ENCODE results near the gene SLC39A11. TPM values are rescaled to one million over a fixed set of nuclear protein-coding genes. Genes with fewer than 3 reads are reported as not detected.
A peak's percentile ranks its signal among the peaks of the same experiment; 100 is the strongest.

SLC39A11 gene
- total RNA-seq, 1 experiment from 2014 or later, result 46.4 TPM

GRCh38 chr17:72618001-72618509, 474.4 kb downstream of the SLC39A11 start (continued):
- TF ChIP-seq, protein P1, sequence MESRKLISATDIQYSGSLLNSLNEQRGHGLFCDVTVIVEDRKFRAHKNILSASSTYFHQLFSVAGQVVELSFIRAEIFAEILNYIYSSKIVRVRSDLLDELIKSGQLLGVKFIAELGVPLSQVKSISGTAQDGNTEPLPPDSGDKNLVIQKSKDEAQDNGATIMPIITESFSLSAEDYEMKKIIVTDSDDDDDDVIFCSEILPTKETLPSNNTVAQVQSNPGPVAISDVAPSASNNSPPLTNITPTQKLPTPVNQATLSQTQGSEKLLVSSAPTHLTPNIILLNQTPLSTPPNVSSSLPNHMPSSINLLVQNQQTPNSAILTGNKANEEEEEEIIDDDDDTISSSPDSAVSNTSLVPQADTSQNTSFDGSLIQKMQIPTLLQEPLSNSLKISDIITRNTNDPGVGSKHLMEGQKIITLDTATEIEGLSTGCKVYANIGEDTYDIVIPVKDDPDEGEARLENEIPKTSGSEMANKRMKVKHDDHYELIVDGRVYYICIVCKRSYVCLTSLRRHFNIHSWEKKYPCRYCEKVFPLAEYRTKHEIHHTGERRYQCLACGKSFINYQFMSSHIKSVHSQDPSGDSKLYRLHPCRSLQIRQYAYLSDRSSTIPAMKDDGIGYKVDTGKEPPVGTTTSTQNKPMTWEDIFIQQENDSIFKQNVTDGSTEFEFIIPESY (IDR thresholded peaks at IDR 0.05; ENCODE audit: extremely low read depth, insufficient replicate concordance, low read length), result no peak
- peak; percentile 98 for TF ChIP-seq MAX (IDR thresholded peaks at IDR 0.05)
- TF ChIP-seq CBX3 (IDR thresholded peaks at IDR 0.05; ENCODE audit: low read depth), result peak; percentile 93; the same call in 1 of the 2 replicates

- Histone ChIP-seq H3K4me2 (ENCODE audit: low read length) (peak overlapping the region; percentile 79), H4K20me1 (ENCODE audit: insufficient read depth) (no peaks in the 10 kb centered on the region), H3K27me3 (ENCODE audit: insufficient read depth, low read length) (no peaks in the 10 kb centered on the region), H3K9ac (ENCODE audit: low read length) (peak overlapping the region; percentile 51), H2AFZ (ENCODE audit: low read depth, low read length, poor library complexity, severe bottlenecking) (no peak overlapping the region), H3K4me1 (ENCODE audit: control insufficient read depth in 1 of 2, insufficient read depth in 2 of 2, low read length in 2 of 2) (peaks cover 50 to 75% of the 10 kb centered on the region in 2 experiments), H3K36me3 (ENCODE audit: control insufficient read depth in 1 of 2, insufficient read depth in 2 of 2, low read length in 2 of 2) (no peaks in the 10 kb centered on the region), H3K79me2 (ENCODE audit: insufficient read depth, low read length) (no peaks in the 10 kb centered on the region), H3K9me3 (ENCODE audit: control insufficient read depth in 1 of 2, insufficient read depth in 1 of 2, low read depth in 1 of 2, low read length in 2 of 2) (no peaks in the 10 kb centered on the region), H3K27ac (ENCODE audit: low read depth, low read length) (no peak overlapping the region; the same call in 1 of the 2 replicates), H3K9me2 (ENCODE audit: insufficient read depth) (no peaks in the 10 kb centered on the region), H3K4me3 (replicated peaks in 1 of 2; ENCODE audit: low read depth in 1 of 2, low read length in 2 of 2) (peak overlapping the region in 1 of 2 experiments; percentile 47; a peak in 2 of 4 replicates)
- ATAC-seq (no peak), DNase-seq (ENCODE audit: low read depth, low spot score) (no peak)
- ChIA-PET RAD21 (ENCODE audit: low non-redundant PET in 1 of 2, low total read pairs in 2 of 2, uncharacterized antibody in 2 of 2, unreplicated experiment in 2 of 2) (interaction anchor here (0.6 to 1.5 kb wide), 6 partner anchors 9 to 60 kb away, joined by 3 to 4 read pairs (median 3); no protein-coding TSS in a partner anchor), POLR2A (interaction anchor here (1.0 to 2.6 kb wide), 3 partner anchors 25 to 29 kb away, joined by 3 to 9 read pairs (median 4); no protein-coding TSS in a partner anchor), CTCF (interaction anchor here (1.6 kb wide), 1 partner anchor 61 kb away, joined by 4 read pairs; no protein-coding TSS in a partner anchor)
- BruUV-seq (replicated peaks), result no TSS peak
- TF ChIP-seq SRF (IDR thresholded peaks at IDR 0.05; ENCODE audit: low read depth), result no peak
- no peak for TF ChIP-seq ZNF274 (IDR thresholded peaks at IDR 0.05; ENCODE audit: low read depth, low read length)
- no peak for TF ChIP-seq JUND (IDR thresholded peaks at IDR 0.05)
- TF ChIP-seq RAD21 (IDR thresholded peaks at IDR 0.05; ENCODE audit: low read depth), result no peak
- TF ChIP-seq REST (IDR thresholded peaks at IDR 0.05; ENCODE audit: low read depth), result no peak
- no peak for TF ChIP-seq CEBPB (IDR thresholded peaks at IDR 0.05; ENCODE audit: low read depth)
- TF ChIP-seq MAX (IDR thresholded peaks at IDR 0.05), result no peak
- no peak for TF ChIP-seq ATF3 (IDR thresholded peaks at IDR 0.05)
- TF ChIP-seq CTCF (IDR thresholded peaks at IDR 0.05 in 2 of 3, conservative IDR thresholded peaks at IDR 0.05 in 1 of 3; ENCODE audit: borderline replicate concordance in 1 of 3, insufficient read depth in 1 of 3, low read depth in 2 of 3, low read length in 2 of 3), result no peak
- no peak for TF ChIP-seq ZFX (IDR thresholded peaks at IDR 0.05)
- no peak for TF ChIP-seq EGR1 (IDR thresholded peaks at IDR 0.05; ENCODE audit: low read depth)
- no peak for TF ChIP-seq CBX3 (IDR thresholded peaks at IDR 0.05; ENCODE audit: low read depth)
- no peak for TF ChIP-seq SP1 (IDR thresholded peaks at IDR 0.05; ENCODE audit: low read depth)
- TF ChIP-seq EZH2phosphoT487 (IDR thresholded peaks at IDR 0.05; ENCODE audit: borderline replicate concordance), result no peak
- TF ChIP-seq EZH2 (IDR thresholded peaks at IDR 0.05), result no peak
- intact Hi-C loops (cut with micrococcal nuclease), result no loop called here
Measured at GRCh38 chr17:72617557-72617956, 474.9 kb downstream of the SLC39A11 start.
